SJCRH30 (cell line): Measurements from ENCODE around the gene SPC25. TPM values are rescaled to one million over a fixed set of nuclear protein-coding genes. Genes with fewer than 3 reads are reported as not detected.
A peak's percentile ranks its signal among the peaks of the same experiment; 100 is the strongest.
"Not testable (repeated sequence)": the region's sequence is repeated elsewhere in the genome, so short reads cannot be mapped to it uniquely, and the experiment has no call there.

Experiments
- DNase-seq, 2 experiments: peaks; one replicate each; pipeline ENCODE4 v3.0.0-alpha.2; 2015 to 2020
- H3K27ac ChIP-seq: fragments of 250-450 bp; sonication (Bioruptor Pico); 2 replicates; pipeline ENCODE4 v1.5.1; 2020; ENCODE audit warnings: mild to moderate bottlenecking, moderate library complexity
- H3K27me3 ChIP-seq: fragments of 250-450 bp; sonication (Bioruptor Pico); 2 replicates; pipeline ENCODE4 v1.5.1; 2020; ENCODE audit warnings: mild to moderate bottlenecking, moderate library complexity
- H3K36me3 ChIP-seq: fragments of 250-450 bp; sonication (Bioruptor Pico); 2 replicates; pipeline ENCODE4 v1.5.1; 2020; ENCODE audit warnings: mild to moderate bottlenecking, moderate library complexity
- H3K4me1 ChIP-seq: fragments of 250-450 bp; sonication (Bioruptor Pico); 2 replicates; pipeline ENCODE4 v1.5.1; 2020; ENCODE audit warnings: mild to moderate bottlenecking, moderate library complexity
- H3K4me3 ChIP-seq: fragments of 250-450 bp; sonication (Bioruptor Pico); 2 replicates; pipeline ENCODE4 v1.5.1; 2020; ENCODE audit warnings: mild to moderate bottlenecking, moderate library complexity
- H3K9me3 ChIP-seq: fragments of 250-450 bp; sonication (Bioruptor Pico); replicated peaks from 2 replicates; pipeline ENCODE4 v1.5.1; 2020; ENCODE audit warnings: mild to moderate bottlenecking, moderate library complexity
- total RNA-seq: library from RNA; depleted of rRNA; stranded (reverse); fragments of >200 nt; shearing (Covaris generic); gene quantifications from 2 replicates; pipeline ENCODE4 v1.2.3, GENCODE V29; 2014; rRNA removed

The SPC25 gene
- 51.1 and 55.2 TPM in 2 replicates for total RNA-seq

- H3K36me3 ChIP-seq, result peaks cover 23% of the 10 kb centered on the region
- H3K27me3 ChIP-seq, result no peaks in the 10 kb centered on the region
- 0 out of 2 replicates have a peak, but pooled peaks cover 2% of the 10 kb centered on the region for H3K4me1 ChIP-seq
- DNase-seq, result peak; percentile 95 to 97
- peak within 1 kb of the TSS; percentile 80 for H3K27ac ChIP-seq
- H3K4me3 ChIP-seq, result peak within 1 kb of the TSS; percentile 83
- H3K9me3 ChIP-seq, result no peaks in the 10 kb centered on the region
These were observed at the start of gene SPC25 for GRCh38 chr2:168890006-168890782. SPC25 (minus strand) TSS chr2:168890430; CDS start chr2:168889519, 911 bp downstream.

GRCh38 chr2:168939918-168940317 lies 49.7 kb upstream of the SPC25 start:
- no peaks in the 10 kb centered on the region for H3K4me1 ChIP-seq
- no peaks in the 10 kb centered on the region for H3K27me3 ChIP-seq
- no peaks in the 10 kb centered on the region for H3K9me3 ChIP-seq
- no peak for DNase-seq
- no peaks in the 10 kb centered on the region for H3K36me3 ChIP-seq
- no peak overlapping the region for H3K27ac ChIP-seq
- H3K4me3 ChIP-seq, result no peak overlapping the region

- no peak for DNase-seq
- no peaks in the 10 kb centered on the region for H3K27me3 ChIP-seq
- H3K27ac ChIP-seq, result no peak overlapping the region
- no peaks in the 10 kb centered on the region for H3K9me3 ChIP-seq
- no peaks in the 10 kb centered on the region for H3K36me3 ChIP-seq
- H3K4me1 ChIP-seq, result no peaks in the 10 kb centered on the region
- no peak overlapping the region for H3K4me3 ChIP-seq
These were observed 48.8 kb upstream of the SPC25 start for GRCh38 chr2:168939061-168939460.

GRCh38 chr2:168935810-168936581 lies 45.8 kb upstream of the SPC25 start:
- Histone ChIP-seq H3K36me3 (no peaks in the 10 kb centered on the region), H3K4me3 (no peak overlapping the region), H3K9me3 (no peaks in the 10 kb centered on the region), H3K27ac (no peak overlapping the region), H3K4me1 (no peaks in the 10 kb centered on the region), H3K27me3 (no peaks in the 10 kb centered on the region)
- DNase-seq, result no peak

- Histone ChIP-seq H3K9me3 (no peaks in the 10 kb centered on the region), H3K4me1 (no peaks in the 10 kb centered on the region), H3K4me3 (no peak overlapping the region), H3K27ac (no peak overlapping the region), H3K36me3 (no peaks in the 10 kb centered on the region), H3K27me3 (no peaks in the 10 kb centered on the region)
- DNase-seq, result no peak
These were observed 44.6 kb upstream of the SPC25 start for GRCh38 chr2:168934826-168935225.

- not testable (repeated sequence) for DNase-seq
These were observed 41.9 kb upstream of the SPC25 start for GRCh38 chr2:168932174-168932573.

GRCh38 chr2:168930242-168930641 lies 40.0 kb upstream of the SPC25 start:
- Histone ChIP-seq H3K27me3 (no peaks in the 10 kb centered on the region), H3K4me1 (no peaks in the 10 kb centered on the region), H3K27ac (no peak overlapping the region), H3K9me3 (no peaks in the 10 kb centered on the region), H3K36me3 (no peaks in the 10 kb centered on the region), H3K4me3 (no peak overlapping the region)
- DNase-seq, result no peak

More at GRCh38 chr2:168932174-168932573, 41.9 kb upstream of the SPC25 start:
- not testable (repeated sequence) for H3K36me3 ChIP-seq, H3K4me1 ChIP-seq, H3K27ac ChIP-seq, H3K4me3 ChIP-seq, H3K27me3 ChIP-seq, H3K9me3 ChIP-seq

- DNase-seq, result no peak
- H3K27ac ChIP-seq, result no peak overlapping the region
- no peaks in the 10 kb centered on the region for H3K9me3 ChIP-seq
- H3K4me3 ChIP-seq, result no peak overlapping the region
- H3K4me1 ChIP-seq, result no peaks in the 10 kb centered on the region
- H3K36me3 ChIP-seq, result no peaks in the 10 kb centered on the region
- no peaks in the 10 kb centered on the region for H3K27me3 ChIP-seq
These were observed 38.8 kb upstream of the SPC25 start for GRCh38 chr2:168929031-168929430.

GRCh38 chr2:168928113-168928831 lies 38.0 kb upstream of the SPC25 start:
- DNase-seq, result no peak

GRCh38 chr2:168926621-168927386 lies 36.6 kb upstream of the SPC25 start:
- Histone ChIP-seq H3K36me3 (no peaks in the 10 kb centered on the region), H3K4me1 (no peaks in the 10 kb centered on the region), H3K27me3 (no peaks in the 10 kb centered on the region), H3K27ac (no peak overlapping the region), H3K9me3 (no peaks in the 10 kb centered on the region), H3K4me3 (no peak overlapping the region)
- no peak for DNase-seq

More at GRCh38 chr2:168928113-168928831, 38.0 kb upstream of the SPC25 start:
- Histone ChIP-seq H3K36me3 (no peaks in the 10 kb centered on the region), H3K27me3 (no peaks in the 10 kb centered on the region), H3K4me1 (no peaks in the 10 kb centered on the region), H3K4me3 (no peak overlapping the region), H3K9me3 (no peaks in the 10 kb centered on the region), H3K27ac (no peak overlapping the region)

- no peaks in the 10 kb centered on the region for H3K9me3 ChIP-seq
- H3K4me1 ChIP-seq, result no peaks in the 10 kb centered on the region
- no peak overlapping the region for H3K27ac ChIP-seq
- no peaks in the 10 kb centered on the region for H3K36me3 ChIP-seq
- H3K27me3 ChIP-seq, result no peaks in the 10 kb centered on the region
- peak in 1 of 2 experiments; percentile 64 for DNase-seq
- no peak overlapping the region for H3K4me3 ChIP-seq
These were observed 30.4 kb upstream of the SPC25 start for GRCh38 chr2:168920504-168921157.

GRCh38 chr2:168916331-168916675 lies 26.1 kb upstream of the SPC25 start:
- no peaks in the 10 kb centered on the region for H3K9me3 ChIP-seq
- no peak overlapping the region for H3K4me3 ChIP-seq
- no peaks in the 10 kb centered on the region for H3K27me3 ChIP-seq
- no peak overlapping the region for H3K27ac ChIP-seq
- no peaks in the 10 kb centered on the region for H3K36me3 ChIP-seq
- no peak for DNase-seq
- no peaks in the 10 kb centered on the region for H3K4me1 ChIP-seq

- no peak overlapping the region for H3K4me3 ChIP-seq
- no peaks in the 10 kb centered on the region for H3K36me3 ChIP-seq
- H3K9me3 ChIP-seq, result no peaks in the 10 kb centered on the region
- H3K4me1 ChIP-seq, result no peaks in the 10 kb centered on the region
- H3K27me3 ChIP-seq, result no peaks in the 10 kb centered on the region
- DNase-seq, result peak in 1 of 2 experiments; percentile 32
- H3K27ac ChIP-seq, result no peak overlapping the region
These were observed 25.5 kb upstream of the SPC25 start for GRCh38 chr2:168915441-168916330.
